Stimulated activated CD8-positive, alpha-beta memory T cell treated with anti-CD3 and anti-CD28 coated beads, Interleukin-4, amount 100 ng/mL, for 48 hours (primary cell): ENCODE data around the gene HERC2.
"Not testable (repeated sequence)": the region's sequence is repeated elsewhere in the genome, so short reads cannot be mapped to it uniquely, and the experiment has no call there.

Source experiments
- DNase-seq: peaks from one replicate; pipeline ENCODE4 v3.0.0-alpha.2; 2020

Gene HERC2

GRCh38 chr15:28178727-28179126 lies 143.3 kb downstream of the HERC2 start:
- no peak for DNase-seq

DNA sequence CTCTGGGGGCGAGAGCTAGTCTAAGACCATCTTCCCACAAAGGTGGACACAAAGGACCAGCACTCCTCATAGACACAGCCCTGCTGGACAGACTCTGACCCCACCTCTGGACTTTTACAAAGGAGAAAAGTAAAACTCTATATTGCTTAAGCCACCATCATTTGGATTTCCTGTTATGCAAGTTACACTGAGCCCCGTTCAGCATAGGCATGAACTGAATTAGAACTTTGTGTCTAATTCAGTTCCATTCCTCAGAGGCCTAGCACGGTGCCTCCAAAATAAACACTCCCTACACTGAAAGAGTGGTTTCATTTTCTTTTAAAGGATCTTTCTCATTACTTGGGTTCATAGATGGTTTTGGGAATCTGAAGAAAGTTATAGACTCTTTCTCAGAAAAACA lies 143.7 kb downstream of the HERC2 start:
- DNase-seq, result no peak

- no peak for DNase-seq
These were observed 152.6 kb downstream of the HERC2 start for GRCh38 chr15:28169366-28169765.

DNA sequence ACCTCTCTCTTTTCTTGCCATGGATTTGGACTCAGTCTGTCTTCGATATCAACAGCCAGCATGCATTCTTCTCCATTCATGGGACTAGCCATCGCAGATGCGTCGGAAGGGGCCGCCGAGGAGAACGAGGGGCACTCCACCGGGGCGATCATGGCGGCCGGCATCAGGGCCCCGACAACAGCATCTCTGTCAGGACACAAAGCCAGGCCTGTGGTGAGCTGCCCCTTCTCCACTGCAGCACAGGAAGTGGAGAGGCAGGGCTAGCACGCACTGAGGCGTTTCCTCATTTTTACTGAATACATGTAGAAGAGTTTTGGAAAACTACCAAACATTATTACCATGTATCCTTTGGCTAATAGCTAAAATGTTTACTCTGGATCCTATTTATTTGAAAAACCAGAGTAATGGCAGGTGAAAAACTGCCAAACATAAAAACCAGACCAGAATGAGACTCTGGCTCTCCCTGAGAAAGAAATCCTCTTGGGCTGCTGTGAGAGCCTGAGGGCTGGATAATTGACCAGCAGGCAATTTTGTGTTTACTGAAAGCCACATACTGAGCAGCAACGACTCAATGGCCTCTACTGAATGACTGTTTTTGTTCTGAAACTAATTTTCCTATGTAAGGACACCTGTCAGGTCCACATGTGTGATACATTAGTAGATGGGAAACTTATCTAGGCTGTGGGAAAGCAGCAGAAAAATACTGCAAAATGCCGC lies 153.4 kb downstream of the HERC2 start:
- not testable (repeated sequence) for DNase-seq

GRCh38 chr15:28167042-28167441 lies 154.9 kb downstream of the HERC2 start:
- DNase-seq, result no peak

DNA sequence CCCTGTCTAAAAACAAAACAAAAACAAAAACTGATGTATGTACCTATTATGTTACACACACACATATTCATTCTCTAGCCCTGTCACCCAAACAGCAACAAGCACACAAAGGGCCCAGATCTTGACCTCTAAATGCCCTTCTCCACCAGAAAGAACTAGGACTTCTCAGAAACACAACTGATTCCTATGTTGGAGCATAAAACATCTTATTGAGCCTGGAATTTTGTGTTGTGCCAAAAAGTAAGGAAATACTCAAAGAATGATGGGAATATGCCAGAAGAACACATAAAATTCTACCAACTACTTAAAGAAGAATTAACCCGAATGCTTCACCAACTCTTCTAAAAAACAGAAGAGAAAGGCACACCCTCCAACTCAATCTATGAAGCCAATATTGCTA lies 156.2 kb downstream of the HERC2 start:
- DNase-seq, result no peak

- no peak for DNase-seq
These were observed 157.1 kb downstream of the HERC2 start for GRCh38 chr15:28164876-28165275.

- DNase-seq, result no peak
These were observed 167.7 kb downstream of the HERC2 start for GRCh38 chr15:28154283-28154682.

DNA sequence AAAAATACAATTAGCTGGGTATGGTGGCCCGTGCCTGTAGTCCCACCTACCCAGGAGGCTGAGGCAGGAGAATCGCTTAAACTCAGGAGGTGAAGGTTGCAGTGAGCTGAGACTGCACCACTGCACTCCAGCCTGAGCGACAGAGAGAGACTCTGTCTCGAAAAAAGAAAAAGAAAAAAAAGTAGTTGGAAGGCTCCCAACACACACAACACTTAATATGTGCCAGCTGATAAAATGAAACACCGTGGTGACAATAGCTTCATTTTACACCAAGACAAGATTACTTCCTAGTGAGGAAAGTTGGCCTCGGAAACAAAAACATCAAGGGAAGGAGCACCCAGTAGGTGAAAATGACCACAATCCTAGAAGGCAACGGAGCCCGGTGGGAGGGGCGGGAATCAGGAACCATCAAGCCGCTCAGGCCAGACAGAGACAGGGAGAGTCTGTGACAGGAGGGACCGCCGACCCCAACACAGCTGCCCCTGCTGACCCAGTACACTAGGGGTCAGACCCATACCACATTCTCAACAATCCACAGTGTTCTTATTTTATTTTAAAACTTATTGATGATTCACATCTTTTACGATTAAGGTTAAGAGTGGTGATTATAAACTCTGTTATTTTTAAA lies 168.4 kb downstream of the HERC2 start:
- DNase-seq, result no peak

GRCh38 chr15:28152538-28152923 lies 169.4 kb downstream of the HERC2 start:
- not testable (repeated sequence) for DNase-seq

DNA sequence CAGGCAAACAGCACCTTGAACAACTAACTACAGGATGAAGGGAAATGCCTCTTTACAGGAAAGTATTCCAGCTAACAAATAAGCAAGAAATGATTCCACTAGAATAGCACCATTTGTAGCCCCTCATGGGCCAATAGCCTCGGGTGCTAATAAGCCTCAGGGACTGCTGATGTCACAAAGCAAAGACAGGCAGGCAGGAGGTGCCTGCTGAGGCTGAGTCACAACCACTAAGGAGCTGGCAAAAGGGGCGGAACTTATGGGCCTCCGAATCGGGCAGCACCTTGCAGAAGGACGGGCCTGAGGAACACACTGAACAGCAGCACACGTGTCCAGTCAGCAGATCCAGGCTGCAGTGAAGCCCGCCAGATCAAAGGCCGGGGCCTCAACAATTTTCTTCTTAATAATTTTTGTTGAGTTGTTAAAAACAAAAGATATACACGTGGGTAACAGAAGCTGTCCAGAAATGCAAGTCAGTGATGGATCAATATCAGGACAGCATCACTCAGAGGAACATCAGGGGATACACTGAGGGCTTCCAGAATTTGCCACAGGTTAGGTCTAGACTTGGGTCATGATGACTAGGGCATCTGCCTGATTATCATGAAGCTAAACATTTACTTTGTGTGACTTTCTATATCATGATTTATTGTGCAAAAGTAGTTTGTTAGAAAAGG lies 170.0 kb downstream of the HERC2 start:
- not testable (repeated sequence) for DNase-seq

DNA sequence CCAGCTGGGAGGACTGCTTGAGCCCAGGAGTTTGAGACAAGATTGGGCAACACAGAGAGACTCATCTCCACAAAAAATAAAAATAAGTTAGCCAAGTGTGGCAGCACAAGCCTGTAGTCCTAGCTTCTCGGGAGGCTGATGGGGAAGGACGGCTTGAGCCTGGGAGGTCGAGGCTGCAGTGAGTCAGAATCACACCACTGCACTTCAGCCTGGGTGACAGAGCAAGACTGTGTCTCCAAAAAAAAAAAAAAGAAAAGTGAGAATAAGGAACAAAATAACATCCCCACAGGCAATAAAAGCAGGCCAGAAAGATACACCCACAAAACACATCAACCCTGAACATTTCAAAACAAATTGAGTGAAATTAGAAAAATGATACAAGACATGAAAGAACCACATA lies 174.2 kb downstream of the HERC2 start:
- no peak for DNase-seq

GRCh38 chr15:28145419-28145818 lies 176.6 kb downstream of the HERC2 start:
- not testable (repeated sequence) for DNase-seq

DNA sequence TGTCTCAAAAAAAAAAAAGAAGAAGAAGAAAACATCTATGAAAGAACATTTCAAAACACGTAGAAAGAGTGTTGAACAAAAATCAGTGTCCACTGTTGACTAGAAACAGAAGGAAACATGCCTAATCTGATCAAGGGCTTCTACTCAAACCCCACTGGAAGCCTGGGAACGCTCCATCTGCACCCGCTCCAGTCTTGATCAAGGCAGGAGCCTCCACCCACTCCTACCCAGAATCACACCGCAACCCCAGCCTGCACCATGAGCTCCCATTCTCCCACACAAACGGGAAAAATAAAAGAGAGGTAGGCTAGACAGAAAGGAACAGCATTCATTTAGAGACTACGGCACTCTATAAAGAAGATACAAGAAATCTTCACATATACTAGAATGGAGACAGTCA lies 181.9 kb downstream of the HERC2 start:
- no peak for DNase-seq

DNA sequence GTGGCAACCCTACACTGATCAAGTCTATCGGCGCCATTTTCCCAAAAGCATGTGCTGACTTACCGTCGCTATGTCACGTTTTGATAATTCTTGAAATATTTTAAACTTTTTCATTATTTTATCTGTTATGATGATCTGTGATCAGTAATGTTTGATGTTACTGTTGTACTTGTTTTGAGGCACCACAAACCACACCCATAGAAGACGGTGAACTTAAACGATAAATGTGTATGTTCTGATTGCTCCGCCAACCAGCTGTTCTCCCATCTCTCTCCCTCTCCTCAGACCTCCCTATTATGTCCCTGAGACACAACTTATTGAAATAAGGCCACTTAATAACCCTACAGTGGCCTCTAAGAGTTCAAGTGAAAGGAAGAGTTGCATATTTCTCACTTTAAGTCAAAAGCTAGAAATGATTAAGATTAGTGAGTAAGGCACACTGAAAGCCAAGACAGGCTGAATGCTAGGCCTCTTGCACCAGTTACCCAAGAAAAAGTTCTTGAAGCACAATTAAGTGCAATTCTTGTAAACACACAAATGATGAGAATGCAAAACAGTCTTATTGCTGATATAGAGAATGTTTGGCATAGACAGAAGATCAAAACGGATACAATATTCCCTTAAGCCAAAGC lies 184.5 kb downstream of the HERC2 start:
- DNase-seq, result not testable (repeated sequence)

DNA sequence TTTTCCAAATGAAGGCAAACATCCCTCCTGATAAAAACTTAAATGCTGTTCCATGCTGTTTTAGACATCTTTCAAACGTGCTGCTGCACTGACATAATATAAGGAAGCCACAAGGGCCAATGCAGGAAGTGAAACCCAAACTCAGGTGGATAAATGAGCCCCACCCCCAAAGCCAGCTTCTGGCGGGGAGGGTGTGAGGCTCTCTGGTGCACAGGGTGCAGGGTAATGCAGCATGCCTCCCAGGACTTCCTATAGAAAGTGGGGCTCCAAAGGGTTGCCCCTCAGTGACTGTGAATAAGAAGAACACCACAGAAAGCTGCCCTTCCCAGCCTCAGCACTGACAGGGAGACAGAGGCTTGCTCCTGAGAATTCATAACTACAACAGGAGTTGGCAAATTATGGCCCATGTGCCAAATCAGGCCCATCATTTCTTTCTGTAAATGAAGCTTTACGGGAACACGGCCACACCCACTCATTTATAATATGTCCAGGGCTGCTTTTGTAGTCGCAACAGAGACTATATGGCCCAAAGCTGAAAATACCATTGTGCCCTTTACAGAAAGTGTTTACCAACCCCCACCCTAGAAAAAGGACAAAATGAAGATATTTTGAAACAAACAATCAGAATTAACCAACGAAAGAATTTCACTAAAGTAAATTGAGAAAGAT lies 185.6 kb downstream of the HERC2 start:
- not testable (repeated sequence) for DNase-seq

DNA sequence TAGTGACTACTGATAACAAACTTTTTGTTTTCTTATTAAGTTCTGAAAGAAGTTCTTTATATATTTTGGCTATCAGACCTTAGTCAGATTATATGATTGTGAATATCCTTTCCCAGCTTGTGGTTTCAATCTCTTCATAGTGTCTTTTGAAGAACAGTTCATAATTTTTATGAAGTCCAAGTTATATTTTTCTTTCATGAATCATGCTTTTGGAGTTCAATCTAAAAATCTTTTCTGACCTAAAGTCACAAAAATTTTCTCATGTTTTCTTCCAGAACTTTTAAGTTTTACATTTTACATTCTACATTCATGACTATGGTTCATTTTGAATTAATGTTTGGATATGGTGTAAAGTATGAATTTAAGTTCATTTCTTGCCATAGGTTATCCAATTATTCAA lies 188.7 kb downstream of the HERC2 start:
- DNase-seq, result no peak

GRCh38 chr15:28132524-28133275 lies 189.3 kb downstream of the HERC2 start:
- DNase-seq, result no peak

GRCh38 chr15:28131946-28132345 lies 190.0 kb downstream of the HERC2 start:
- no peak for DNase-seq

DNA sequence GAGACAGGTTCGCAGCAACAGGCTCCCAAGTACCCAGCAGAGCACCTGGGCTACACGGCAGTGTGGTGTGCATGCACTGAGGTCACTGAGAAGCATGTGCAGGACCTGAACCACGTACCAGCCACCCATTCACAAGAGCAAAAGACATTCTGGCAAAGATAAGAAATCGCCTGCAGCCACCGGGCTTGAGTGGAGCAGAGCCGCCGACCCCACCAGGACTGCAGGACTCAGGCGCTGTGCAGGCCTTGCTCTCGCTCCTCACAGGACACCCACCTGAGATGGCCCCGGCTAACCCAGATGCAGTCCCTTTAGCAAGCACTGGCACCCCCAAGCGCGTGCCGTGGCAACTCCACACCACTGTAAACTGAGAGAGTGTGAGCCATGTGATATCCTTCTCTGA lies 190.6 kb downstream of the HERC2 start:
- no peak for DNase-seq

GRCh38 chr15:28130651-28131050 lies 191.3 kb downstream of the HERC2 start:
- no peak for DNase-seq

DNA sequence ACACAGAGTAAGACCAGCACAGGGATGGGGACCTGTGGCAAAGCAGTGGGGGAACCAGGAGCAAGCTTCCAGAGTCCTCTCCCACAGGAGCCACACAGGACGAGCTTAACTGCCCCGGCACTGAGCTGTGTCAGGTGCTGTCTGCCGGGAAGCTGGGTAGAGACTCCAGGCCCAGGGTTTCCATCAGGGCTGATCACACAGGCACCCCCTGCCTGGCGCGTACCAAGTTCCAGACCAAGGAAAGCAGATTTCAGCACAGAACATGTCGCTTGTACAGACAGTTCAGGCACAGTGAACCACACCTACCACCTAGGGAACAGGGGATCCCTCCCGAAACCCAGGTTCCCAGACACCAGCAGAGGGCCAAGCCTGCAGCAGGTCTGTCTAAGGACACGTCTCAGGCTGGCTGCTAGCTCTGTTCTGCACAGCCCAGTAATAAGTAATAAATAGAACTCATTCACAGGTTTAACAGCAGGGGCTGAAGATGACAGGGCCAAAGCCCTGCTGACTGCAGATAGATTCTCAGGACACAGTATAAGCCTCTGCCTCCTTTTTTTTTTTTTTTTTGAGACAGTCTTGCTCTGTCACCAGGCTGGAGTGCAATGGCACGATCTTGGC lies 192.6 kb downstream of the HERC2 start:
- DNase-seq, result no peak
